GM23248 (cell line): Measurements from ENCODE around the gene NUP107. TPM values are rescaled to one million over a fixed set of nuclear protein-coding genes. Genes with fewer than 3 reads are reported as not detected.
"Not testable (repeated sequence)": the region's sequence is repeated elsewhere in the genome, so short reads cannot be mapped to it uniquely, and the experiment has no call there.

Experiments
- DNase-seq: peaks from one replicate; pipeline ENCODE4 v3.0.0-alpha.2; 2015
- H2AFZ ChIP-seq: fragments of 200-600 bp; sonication (generic); 2 replicates; pipeline ENCODE4 v1.6.1; 2016; ENCODE audit warnings: antibody characterized with exemption
- H3F3A ChIP-seq: fragments of 200-600 bp; sonication (generic); 2 replicates; pipeline ENCODE4 v1.6.1; 2016; ENCODE audit warnings: mild to moderate bottlenecking, antibody characterized with exemption, mixed run types; ENCODE audit not compliant: insufficient read depth
- H3K27ac ChIP-seq: fragments of 200-600 bp; sonication (generic); 2 replicates; pipeline ENCODE4 v1.5.1; 2016; ENCODE audit warnings: mild to moderate bottlenecking
- H3K27me3 ChIP-seq: fragments of 200-600 bp; sonication (generic); replicated peaks from 2 replicates; pipeline ENCODE4 v1.6.1; 2016; ENCODE audit warnings: mild to moderate bottlenecking; ENCODE audit not compliant: insufficient read depth
- H3K36me3 ChIP-seq: fragments of 200-600 bp; sonication (generic); 2 replicates; pipeline ENCODE4 v1.6.1; 2016; ENCODE audit warnings: low read depth, mild to moderate bottlenecking
- H3K4me1 ChIP-seq: fragments of 200-600 bp; sonication (generic); 2 replicates; pipeline ENCODE4 v1.6.1; 2016; ENCODE audit warnings: mild to moderate bottlenecking; ENCODE audit not compliant: insufficient read depth
- H3K4me2 ChIP-seq: fragments of 200-600 bp; sonication (generic); one replicate; pipeline ENCODE4 v1.6.1; 2016; ENCODE audit warnings: mild to moderate bottlenecking; ENCODE audit not compliant: unreplicated experiment
- H3K4me3 ChIP-seq: fragments of 200-600 bp; sonication (generic); 2 replicates; pipeline ENCODE4 v1.5.1; 2016; ENCODE audit warnings: mild to moderate bottlenecking
- H3K79me2 ChIP-seq: fragments of 200-600 bp; sonication (generic); 2 replicates; pipeline ENCODE4 v1.6.1; 2016; ENCODE audit warnings: mild to moderate bottlenecking; ENCODE audit not compliant: insufficient read depth
- H3K9ac ChIP-seq: fragments of 200-600 bp; sonication (generic); 2 replicates; pipeline ENCODE4 v1.6.1; 2016; ENCODE audit warnings: mild to moderate bottlenecking
- H3K9me2 ChIP-seq: fragments of 200-600 bp; sonication (generic); 2 replicates; pipeline ENCODE4 v1.6.1; 2016; ENCODE audit warnings: mixed run types, mild to moderate bottlenecking, moderate library complexity; ENCODE audit not compliant: insufficient read depth
- H3K9me3 ChIP-seq: fragments of 200-600 bp; sonication (generic); one replicate; pipeline ENCODE4 v1.6.1; 2017; ENCODE audit warnings: low read depth
- H4K20me1 ChIP-seq: fragments of 200-600 bp; sonication (generic); 2 replicates; pipeline ENCODE4 v1.6.0; 2016; ENCODE audit not compliant: insufficient read depth
- EZH2 ChIP-seq: fragments of 200-600 bp; sonication (generic); IDR thresholded peaks from 2 replicates; pipeline ENCODE4 v1.6.1; 2018; ENCODE audit warnings: antibody characterized with exemption, mild to moderate bottlenecking; ENCODE audit not compliant: insufficient read depth, poor library complexity, severe bottlenecking
- EZH2phosphoT487 ChIP-seq: fragments of 200-600 bp; sonication (generic); IDR thresholded peaks from 2 replicates; pipeline ENCODE4 v1.6.1; 2018; ENCODE audit warnings: antibody characterized with exemption, moderate library complexity, mild to moderate bottlenecking, low read depth; ENCODE audit not compliant: insufficient read depth
- WGBS, 2 experiments: methylation state at CpG; one replicate each; pipeline ENCODE4 v1.1.6; 2015 to 2017; ENCODE audit warnings: low lambda C conversion rate in 2 of 2, low coverage in 1 of 2; ENCODE audit errors: missing lambda C conversion rate in 2 of 2; 5-methylcytosine and 5-hydroxymethylcytosine counted together
- in situ Hi-C: fragments of 300-500 bp; cut with MboI; formaldehyde crosslinking; loops from 2 replicates; pipeline ENCODE4 v1.15.0; 2020
- polyA plus RNA-seq: library from polyadenylated mRNA; unstranded; fragments of >200 nt; fragmentation: Nextera tagmentation; extraction: Ambion mirVana; gene quantifications from 2 replicates; pipeline ENCODE4 v1.2.1, GENCODE V29; 2016
- total RNA-seq: library from RNA; depleted of rRNA; stranded (reverse); fragments of >200 nt; shearing (Covaris generic); gene quantifications from 2 replicates; pipeline ENCODE4 v1.2.3, GENCODE V29; 2014

Gene NUP107
- total and polyA plus RNA-seq, 2 experiments from 2014 or later = 29.4 to 40.1 TPM

GRCh38 chr12:68673788-68674187 is 13.0 kb upstream of the NUP107 start:
- Histone ChIP-seq H3K79me2 (no peaks in the 10 kb centered on the region), H3F3A (peaks cover 24% of the 10 kb centered on the region), H3K4me2 (no peak overlapping the region), H3K4me3 (no peak overlapping the region), H3K27me3 (no peaks in the 10 kb centered on the region), H3K9ac (no peak overlapping the region), H3K27ac (no peak overlapping the region), H3K36me3 (0 out of 2 replicates have a peak, but pooled peaks cover 3% of the 10 kb centered on the region), H3K9me2 (no peaks in the 10 kb centered on the region), H3K4me1 (peaks cover 6% of the 10 kb centered on the region; the same call in 1 of the 2 replicates), H3K9me3 (no peaks in the 10 kb centered on the region), H2AFZ (no peak overlapping the region), H4K20me1 (no peaks in the 10 kb centered on the region)
- TF ChIP-seq EZH2phosphoT487 (no peak), EZH2 (no peak)
- in situ Hi-C loops = no loop called here
- DNase-seq = no peak
- 60 to 63% methylated on average over 4 of the region's 4 CpGs for WGBS, 2 experiments

- no peaks in the 10 kb centered on the region for H3K27me3 ChIP-seq
- H3F3A ChIP-seq = peaks cover 24% of the 10 kb centered on the region
- H3K9me2 ChIP-seq = no peaks in the 10 kb centered on the region
- no peaks in the 10 kb centered on the region for H3K79me2 ChIP-seq
- no peak overlapping the region for H3K27ac ChIP-seq
- no peaks in the 10 kb centered on the region for H3K9me3 ChIP-seq
- no peaks in the 10 kb centered on the region for H4K20me1 ChIP-seq
- H3K9ac ChIP-seq = no peak overlapping the region
- no peak for DNase-seq
- no peak overlapping the region for H2AFZ ChIP-seq
- no peaks in the 10 kb centered on the region for H3K36me3 ChIP-seq
- no peak overlapping the region for H3K4me3 ChIP-seq
- no peak for TF ChIP-seq EZH2phosphoT487
- no peak for TF ChIP-seq EZH2
- in situ Hi-C loops = no loop called here
- H3K4me1 ChIP-seq = peaks cover 6% of the 10 kb centered on the region; the same call in 1 of the 2 replicates
- no peak overlapping the region for H3K4me2 ChIP-seq
Measured at GRCh38 chr12:68674376-68674775, 12.4 kb upstream of the NUP107 start.

GRCh38 chr12:68675101-68675842 is 11.5 kb upstream of the NUP107 start:
- no peaks in the 10 kb centered on the region for H4K20me1 ChIP-seq
- 0 out of 2 replicates have a peak overlapping the region, but pooled peaks have one; percentile 6 for H3K27ac ChIP-seq
- no peak for DNase-seq
- no peak overlapping the region for H3K4me2 ChIP-seq
- H3K27me3 ChIP-seq = no peaks in the 10 kb centered on the region
- H3K79me2 ChIP-seq = no peaks in the 10 kb centered on the region
- peaks cover 24% of the 10 kb centered on the region for H3F3A ChIP-seq
- WGBS, 2 experiments = 64 to 67% methylated on average over 5 of the region's 5 CpGs
- H3K9me3 ChIP-seq = no peaks in the 10 kb centered on the region
- H3K4me3 ChIP-seq = no peak overlapping the region
- peak overlapping the region; percentile 18; the same call in 1 of the 2 replicates for H2AFZ ChIP-seq
- H3K9me2 ChIP-seq = no peaks in the 10 kb centered on the region
- in situ Hi-C loops = no loop called here
- TF ChIP-seq EZH2 = no peak
- TF ChIP-seq EZH2phosphoT487 = no peak
- H3K4me1 ChIP-seq = peaks cover 6% of the 10 kb centered on the region; the same call in 1 of the 2 replicates
- no peak overlapping the region for H3K9ac ChIP-seq
- H3K36me3 ChIP-seq = no peaks in the 10 kb centered on the region

GRCh38 chr12:68676854-68677253 is 9.9 kb upstream of the NUP107 start:
- H3K4me3 ChIP-seq, DNase-seq, H3K79me2 ChIP-seq, H3K4me1 ChIP-seq, H3K9me3 ChIP-seq, H4K20me1 ChIP-seq, H3K9me2 ChIP-seq, in situ Hi-C loops, H3K27me3 ChIP-seq, H3K4me2 ChIP-seq, H3K36me3 ChIP-seq: not testable (repeated sequence)
- Histone ChIP-seq H3K27ac (0 out of 2 replicates have a peak overlapping the region, but pooled peaks have one; percentile 62), H3F3A (peaks cover 18% of the 10 kb centered on the region), H2AFZ (peak overlapping the region; percentile 85), H3K9ac (peak overlapping the region; percentile 59; the same call in 1 of the 2 replicates)
- 93 to 95% methylated on average over 5 of the region's 5 CpGs for WGBS, 2 experiments

GRCh38 chr12:68686262-68686594 is 550 bp upstream of the NUP107 start:
- H3K4me1 ChIP-seq = peaks cover 11% of the 10 kb centered on the region; the same call in 1 of the 2 replicates

More at GRCh38 chr12:68686262-68686594, 550 bp upstream of the NUP107 start:
- Histone ChIP-seq H3K27me3 (no peaks in the 10 kb centered on the region), H3K9me3 (no peaks in the 10 kb centered on the region), H3K36me3 (peaks cover 11% of the 10 kb centered on the region; the same call in 1 of the 2 replicates), H3K79me2 (peaks cover 32% of the 10 kb centered on the region), H3K4me2 (peak overlapping the region; percentile 95), H3K27ac (peak overlapping the region; percentile 76), H4K20me1 (no peaks in the 10 kb centered on the region), H3K4me3 (peak overlapping the region; percentile 90), H3F3A (peaks cover 9% of the 10 kb centered on the region; the same call in 1 of the 2 replicates), H3K9me2 (no peaks in the 10 kb centered on the region), H3K9ac (peak overlapping the region; percentile 83), H2AFZ (peak overlapping the region; percentile 93)
- TF ChIP-seq EZH2phosphoT487 (no peak), EZH2 (no peak)
- WGBS, 2 experiments = 30 to 34% methylated on average over 3 of the region's 3 CpGs
- in situ Hi-C loops = no loop called here
- DNase-seq = no peak
